ENCODE measurements around the gene FAM149A.

The FAM149A gene

GRCh38 chr4:186205156-186205555 is 100.7 kb downstream of the FAM149A start:
- no peak for DNase-seq

GRCh38 chr4:186216465-186217024 is 112.0 kb downstream of the FAM149A start:
- DNase-seq = no peak

GRCh38 chr4:186217733-186218293 is 113.3 kb downstream of the FAM149A start:
- no peak for DNase-seq

- no peak for DNase-seq
These were observed 117.1 kb downstream of the FAM149A start for GRCh38 chr4:186221624-186222023.
